Right lobe of liver (tissue), 6 donors: ENCODE data around the gene RNH1. TPM values are rescaled to one million over a fixed set of nuclear protein-coding genes. Genes with fewer than 3 reads are reported as not detected.

ENCODE experiments used
- ATAC-seq, 4 donors: fragments of 200-7000 bp; cut with Tn5 transposase; one replicate each; pipeline ENCODE4 v1.9.1; 2020; ENCODE audit warnings: mild to moderate bottlenecking in 4 of 4, moderate library complexity in 4 of 4
- DNase-seq, 3 donors: peaks; one replicate each; pipeline ENCODE4 v3.0.0-alpha.2; 2020
- H3K27ac ChIP-seq, 3 donors: fragments of 200-600 bp; one replicate each; pipeline ENCODE4 v1.8.0; 2022
- H3K27me3 ChIP-seq, 2 donors: fragments of 200-600 bp; one replicate each; pipeline ENCODE4 v1.8.0; 2022
- H3K36me3 ChIP-seq, 4 donors: fragments of 200-600 bp; sonication (generic) in 1 of 4; one replicate each; pipeline versions ENCODE4 v1.5.1 to v1.8.0; 2017 to 2022; ENCODE audit warnings: control low read depth in 1 of 4
- H3K4me1 ChIP-seq, 4 donors: fragments of 200-600 bp; sonication (generic) in 1 of 4; one replicate each; pipeline versions ENCODE4 v1.5.1 to v1.8.0; 2017 to 2022; ENCODE audit warnings: control low read depth in 1 of 4
- H3K4me3 ChIP-seq, 3 donors: fragments of 200-600 bp; one replicate each; pipeline ENCODE4 v1.8.0; 2022
- H3K9me3 ChIP-seq, 4 donors: fragments of 200-600 bp; sonication (generic) in 1 of 4; one replicate each; pipeline versions ENCODE4 v1.5.1 to v1.8.0; 2017 to 2022; ENCODE audit warnings: control low read depth in 1 of 4
- POLR2A ChIP-seq: fragments of 450-650 bp; IDR thresholded peaks from one replicate; pipeline ENCODE4 v1.6.1; 2017; ENCODE audit warnings: antibody characterized with exemption, mild to moderate bottlenecking
- WGBS: methylation state at CpG from one replicate; pipeline ENCODE4 v1.1.6; 2018; ENCODE audit warnings: low coverage, low lambda C conversion rate; ENCODE audit not compliant: insufficient coverage; ENCODE audit errors: missing lambda C conversion rate; 5-methylcytosine and 5-hydroxymethylcytosine counted together
- intact Hi-C, 2 donors: fragments of 100-400 bp; cut with DNase I; formaldehyde crosslinking; loops; one replicate each; pipeline versions ENCODE4 v1.11.2 to v1.14.1; 2022
- total RNA-seq, 6 experiments: library from RNA; depleted of rRNA in 2 of 6; stranded (reverse); fragments of >200 nt in 2 of 6; fragmentation: NEBNext Ultra II Directional in 3 of 6; extraction: Animal tissue kit (Norgen Biotek cat#: 25700) in 3 of 6; gene quantifications; one replicate each; pipeline versions ENCODE4 v1.1.0 to v1.2.4, GENCODE V29; 2016 to 2023
- TF ChIP-seq, protein P1 (sequence below), 4 donors: fragments of 200-600 bp in 3 of 4; fragments of 450-650 bp in 1 of 4; IDR thresholded peaks; one replicate each; pipeline versions ENCODE4 v1.5.1 to v1.8.0; 2016 to 2022; ENCODE audit warnings: antibody characterized with exemption in 4 of 4, mild to moderate bottlenecking in 2 of 4
- donor health status: DM: no; HTN: yes; CAD: no.
- donor health status: DM: no; HTN: no; CAD: no.
- donor health status: DM: no; HTN: no; CAD: no.
- donor health status: DM: no; HTN: yes; CAD: no.
- donor health status: DM: no; HTN: yes; CAD: no.

Gene RNH1
- total RNA-seq, 6 experiments from 2014 or later = 66.4 to 135 (median 76.2) TPM

DNA sequence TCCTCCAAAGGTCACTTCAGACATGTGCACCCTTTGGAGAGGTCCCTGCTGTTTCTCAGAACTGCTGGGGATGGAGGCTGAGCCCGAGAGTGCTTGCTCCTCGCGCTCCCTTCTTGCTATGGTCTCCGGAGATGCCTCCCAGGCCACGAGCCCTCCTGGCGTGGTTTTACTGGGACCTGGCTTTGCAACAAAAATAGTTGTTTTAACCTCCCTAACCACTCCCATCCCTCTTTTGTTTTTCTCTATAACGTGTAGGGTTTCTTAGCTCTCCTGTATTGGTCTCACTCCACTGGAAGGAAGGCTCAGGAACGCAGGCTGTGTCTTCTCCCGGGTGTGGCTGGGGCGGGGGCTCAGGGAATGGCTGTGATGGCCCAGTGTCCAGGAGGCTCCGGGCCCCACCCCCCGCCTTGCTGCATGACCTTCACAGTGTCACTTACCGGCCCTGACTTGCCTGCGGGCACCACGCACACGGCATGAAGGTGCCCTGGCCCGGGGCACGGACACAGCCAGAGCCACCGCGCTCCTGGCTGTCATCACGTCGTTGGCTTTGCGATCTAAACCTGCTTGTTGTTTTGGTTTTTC is 51.4 kb downstream of the RNH1 start:
- Histone ChIP-seq H3K4me1 (peaks cover 0 to 7% (median 2%) of the 10 kb centered on the region in 4 donors), H3K36me3 (peaks cover 0 to 4% (median 1%) of the 10 kb centered on the region in 4 donors), H3K27me3 (no peaks in the 10 kb centered on the region), H3K27ac (no peak overlapping the region), H3K4me3 (no peak overlapping the region), H3K9me3 (no peaks in the 10 kb centered on the region)
- ATAC-seq (no peak), DNase-seq (no peak)
- intact Hi-C loops = loop anchor here in 1 of 2 donors (10.0 kb wide), 1 partner anchor 51 kb away; no protein-coding TSS in a partner anchor
- WGBS = 91% methylated on average over 6 of the region's 23 CpGs
- TF ChIP-seq POLR2A = no peak
- TF ChIP-seq, protein P1, sequence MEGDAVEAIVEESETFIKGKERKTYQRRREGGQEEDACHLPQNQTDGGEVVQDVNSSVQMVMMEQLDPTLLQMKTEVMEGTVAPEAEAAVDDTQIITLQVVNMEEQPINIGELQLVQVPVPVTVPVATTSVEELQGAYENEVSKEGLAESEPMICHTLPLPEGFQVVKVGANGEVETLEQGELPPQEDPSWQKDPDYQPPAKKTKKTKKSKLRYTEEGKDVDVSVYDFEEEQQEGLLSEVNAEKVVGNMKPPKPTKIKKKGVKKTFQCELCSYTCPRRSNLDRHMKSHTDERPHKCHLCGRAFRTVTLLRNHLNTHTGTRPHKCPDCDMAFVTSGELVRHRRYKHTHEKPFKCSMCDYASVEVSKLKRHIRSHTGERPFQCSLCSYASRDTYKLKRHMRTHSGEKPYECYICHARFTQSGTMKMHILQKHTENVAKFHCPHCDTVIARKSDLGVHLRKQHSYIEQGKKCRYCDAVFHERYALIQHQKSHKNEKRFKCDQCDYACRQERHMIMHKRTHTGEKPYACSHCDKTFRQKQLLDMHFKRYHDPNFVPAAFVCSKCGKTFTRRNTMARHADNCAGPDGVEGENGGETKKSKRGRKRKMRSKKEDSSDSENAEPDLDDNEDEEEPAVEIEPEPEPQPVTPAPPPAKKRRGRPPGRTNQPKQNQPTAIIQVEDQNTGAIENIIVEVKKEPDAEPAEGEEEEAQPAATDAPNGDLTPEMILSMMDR (IDR thresholded peaks at IDR 0.05) = no peak

DNA sequence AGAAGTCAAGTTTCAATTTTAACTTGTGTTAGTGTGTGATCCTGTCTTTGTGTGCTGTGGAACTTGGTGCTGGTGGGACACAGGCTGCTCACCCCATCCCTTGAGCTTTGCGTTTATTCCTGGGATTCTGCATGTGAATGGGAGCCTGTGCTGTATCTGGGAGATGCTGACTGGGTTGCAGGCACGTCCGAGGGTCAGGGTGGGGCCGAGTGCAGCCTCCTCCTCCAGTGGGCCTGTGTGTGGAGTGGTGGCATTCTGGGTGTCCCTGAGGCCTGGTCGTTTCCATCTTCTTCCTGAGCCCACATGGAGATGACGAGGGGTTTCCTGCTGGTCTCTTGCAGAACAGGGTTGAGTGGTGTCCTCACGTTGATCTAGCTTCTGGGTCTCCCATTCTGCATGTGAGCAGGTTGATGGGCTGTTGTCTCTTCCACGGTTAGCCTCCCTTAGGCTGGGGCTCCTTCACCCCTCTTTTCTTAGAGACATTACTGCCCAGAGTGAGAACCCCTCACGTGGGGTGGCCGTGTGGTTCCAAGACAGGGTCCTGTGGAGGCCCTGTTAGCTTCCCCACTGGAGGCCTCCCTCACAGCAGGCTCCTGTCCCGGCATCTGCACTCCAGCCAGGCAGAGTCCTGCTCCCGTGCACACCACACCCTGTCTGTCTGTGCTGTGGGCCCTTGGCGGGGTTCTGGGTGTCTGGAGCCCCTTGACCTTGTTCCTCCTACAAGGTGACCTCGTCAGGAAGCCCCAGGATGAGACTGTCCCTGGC is 52.1 kb downstream of the RNH1 start:
- ATAC-seq = no peak
- no peak for TF ChIP-seq POLR2A
- H3K4me3 ChIP-seq = no peak overlapping the region
- H3K4me1 ChIP-seq = peaks cover 0 to 7% (median 2%) of the 10 kb centered on the region in 4 donors
- no peak for DNase-seq
- 50% methylated on average over 1 of the region's 14 CpGs for WGBS
- intact Hi-C loops = loop anchor here in 1 of 2 donors (10.0 kb wide), 1 partner anchor 50 kb away; no protein-coding TSS in a partner anchor
- H3K27me3 ChIP-seq = no peaks in the 10 kb centered on the region
- peaks cover 0 to 4% (median 0%) of the 10 kb centered on the region in 4 donors for H3K36me3 ChIP-seq
- no peaks in the 10 kb centered on the region for H3K9me3 ChIP-seq
- no peak overlapping the region for H3K27ac ChIP-seq

DNA sequence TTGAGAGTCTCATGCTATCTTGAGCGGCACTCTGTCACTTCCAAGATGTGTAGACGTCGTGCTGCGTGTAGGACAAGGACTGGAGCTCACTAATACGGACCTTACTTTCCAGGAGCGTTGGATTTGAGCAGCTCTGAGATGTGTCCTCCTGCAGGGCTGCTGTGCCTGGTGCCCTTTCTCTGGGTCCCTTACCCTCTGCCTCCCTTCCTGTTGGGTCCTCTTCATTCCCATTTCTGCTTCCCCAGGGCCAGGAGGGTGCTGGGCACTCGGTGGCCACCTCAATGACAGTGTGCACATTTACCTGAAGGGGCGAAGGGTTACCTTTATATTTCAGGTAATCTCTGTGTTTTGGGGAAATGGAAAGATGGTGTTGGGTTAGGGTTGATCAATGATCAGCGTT is 53.0 kb downstream of the RNH1 start:
- 81% methylated on average over 3 of the region's 9 CpGs for WGBS
- H3K27me3 ChIP-seq = no peaks in the 10 kb centered on the region
- H3K27ac ChIP-seq = no peak overlapping the region
- H3K4me3 ChIP-seq = no peak overlapping the region
- H3K4me1 ChIP-seq = peaks cover 0 to 16% (median 7%) of the 10 kb centered on the region in 4 donors
- peaks cover 0 to 4% (median 0%) of the 10 kb centered on the region in 4 donors for H3K36me3 ChIP-seq
- no peaks in the 10 kb centered on the region for H3K9me3 ChIP-seq
- TF ChIP-seq, protein P1 (IDR thresholded peaks at IDR 0.05) = no peak
- TF ChIP-seq POLR2A = no peak
- intact Hi-C loops = loop anchor here in 1 of 2 donors (10.0 kb wide), 1 partner anchor 49 kb away; no protein-coding TSS in a partner anchor
- ATAC-seq (no peak), DNase-seq (no peak)

DNA sequence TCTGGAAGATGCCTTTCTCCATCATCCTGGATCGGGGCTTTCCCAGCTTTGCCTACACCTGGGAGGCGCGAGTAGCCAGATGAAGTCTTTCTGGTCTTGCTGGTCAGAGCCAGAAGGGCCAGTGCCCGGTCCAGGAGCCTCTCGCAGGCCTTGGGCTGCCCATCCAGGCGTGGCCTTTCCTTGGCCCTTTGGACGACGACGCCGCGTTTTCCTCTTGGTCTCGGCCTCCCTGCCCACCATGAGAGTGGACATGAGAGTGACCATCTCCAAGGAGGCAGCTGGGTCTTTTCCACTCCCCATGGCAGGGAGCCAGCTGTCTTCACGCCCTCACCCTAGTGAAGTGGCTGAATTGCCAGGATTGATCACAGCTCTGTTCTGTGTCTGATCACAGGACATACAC is 53.5 kb downstream of the RNH1 start:
- intact Hi-C loops = loop anchor here in 1 of 2 donors (10.0 kb wide), 1 partner anchor 49 kb away; no protein-coding TSS in a partner anchor
- no peaks in the 10 kb centered on the region for H3K27me3 ChIP-seq
- DNase-seq = no peak
- 60% methylated on average over 1 of the region's 13 CpGs for WGBS
- peaks cover 0 to 19% (median 9%) of the 10 kb centered on the region in 4 donors for H3K4me1 ChIP-seq
- TF ChIP-seq, protein P1 (IDR thresholded peaks at IDR 0.05) = no peak
- no peak for TF ChIP-seq POLR2A
- H3K4me3 ChIP-seq = no peak overlapping the region
- peaks cover 0 to 4% (median 0%) of the 10 kb centered on the region in 4 donors for H3K36me3 ChIP-seq
- ATAC-seq = no peak
- H3K9me3 ChIP-seq = no peaks in the 10 kb centered on the region
- H3K27ac ChIP-seq = no peak overlapping the region
